ENCODE results near the gene SEPTIN7. TPM values are rescaled to one million over a fixed set of nuclear protein-coding genes. Genes with fewer than 3 reads are reported as not detected.
"Not testable (repeated sequence)": the region's sequence is repeated elsewhere in the genome, so short reads cannot be mapped to it uniquely, and the experiment has no call there.

SEPTIN7 gene
- total RNA-seq, 1 donor from 2014 or later = 361 TPM

DNA sequence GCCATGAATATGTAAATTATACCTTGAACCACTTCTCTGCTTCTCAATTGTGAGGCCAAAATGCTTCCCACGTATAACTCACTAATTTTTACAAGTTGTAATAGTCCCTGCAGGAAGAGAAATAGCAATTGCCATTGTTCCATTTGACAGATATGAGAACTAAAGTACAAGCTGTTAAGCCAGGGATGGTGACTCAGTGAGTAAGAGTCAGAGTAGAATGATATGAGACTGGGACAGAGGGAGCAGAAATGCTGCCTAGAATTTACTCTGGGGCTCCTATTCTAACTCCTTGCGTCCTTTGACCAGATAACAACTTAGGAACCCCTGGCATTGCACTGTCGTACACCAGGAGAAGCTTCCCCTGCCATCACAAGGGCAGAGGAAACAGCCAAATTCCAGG lies 45.1 kb upstream of the SEPTIN7 start:
- H3K9me3 Mint-ChIP-seq (ENCODE audit: unreplicated experiment) = no peaks in the 10 kb centered on the region
- H3K27me3 Mint-ChIP-seq (ENCODE audit: unreplicated experiment) = peaks cover 2% of the 10 kb centered on the region
- H3K36me3 Mint-ChIP-seq (ENCODE audit: low read depth, unreplicated experiment) = no peaks in the 10 kb centered on the region
- no peak overlapping the region for H3K4me3 Mint-ChIP-seq (ENCODE audit: unreplicated experiment)
- DNase-seq (ENCODE audit: low spot score) = no peak
- no peak for TF ChIP-seq CTCF (IDR thresholded peaks at IDR 0.05; ENCODE audit: unreplicated experiment)
- no peak overlapping the region for H3K27ac Mint-ChIP-seq (ENCODE audit: unreplicated experiment)
- H3K4me1 Mint-ChIP-seq (ENCODE audit: unreplicated experiment) = peaks cover 4% of the 10 kb centered on the region

- H3K27me3 Mint-ChIP-seq (ENCODE audit: unreplicated experiment); H3K4me3 Mint-ChIP-seq (ENCODE audit: unreplicated experiment); DNase-seq (ENCODE audit: low spot score); H3K9me3 Mint-ChIP-seq (ENCODE audit: unreplicated experiment); H3K27ac Mint-ChIP-seq (ENCODE audit: unreplicated experiment); H3K4me1 Mint-ChIP-seq (ENCODE audit: unreplicated experiment); H3K36me3 Mint-ChIP-seq (ENCODE audit: low read depth, unreplicated experiment): not testable (repeated sequence)
These were observed 44.4 kb upstream of the SEPTIN7 start for GRCh38 chr7:35756453-35756852.

DNA sequence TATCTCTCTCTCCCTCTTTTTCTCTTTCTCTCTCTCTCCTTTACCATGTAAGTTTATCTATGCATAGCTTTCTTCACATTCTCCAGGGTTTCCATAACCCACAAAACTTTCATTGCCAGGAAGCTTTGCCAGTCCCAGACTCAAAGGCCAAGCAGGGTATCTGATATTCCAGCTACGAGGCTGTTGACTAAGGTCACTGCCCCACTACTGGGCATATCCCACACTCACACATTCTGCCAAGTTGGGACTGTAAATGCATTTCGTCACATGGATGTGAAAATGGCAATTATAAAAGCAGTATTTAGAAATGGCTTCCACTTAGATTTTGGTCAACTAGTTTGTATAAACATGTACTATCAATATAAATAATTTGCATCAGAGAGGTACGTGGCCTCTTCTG lies 43.3 kb upstream of the SEPTIN7 start:
- no peaks in the 10 kb centered on the region for H3K36me3 Mint-ChIP-seq (ENCODE audit: low read depth, unreplicated experiment)
- peaks cover 2% of the 10 kb centered on the region for H3K27me3 Mint-ChIP-seq (ENCODE audit: unreplicated experiment)

GRCh38 chr7:35758421-35758820 lies 42.4 kb upstream of the SEPTIN7 start:
- H3K27ac Mint-ChIP-seq (ENCODE audit: unreplicated experiment) = no peak overlapping the region
- DNase-seq (ENCODE audit: low spot score) = peak; percentile 15
- no peak overlapping the region for H3K4me3 Mint-ChIP-seq (ENCODE audit: unreplicated experiment)
- peaks cover 4% of the 10 kb centered on the region for H3K4me1 Mint-ChIP-seq (ENCODE audit: unreplicated experiment)
- peaks cover 2% of the 10 kb centered on the region for H3K27me3 Mint-ChIP-seq (ENCODE audit: unreplicated experiment)
- no peaks in the 10 kb centered on the region for H3K9me3 Mint-ChIP-seq (ENCODE audit: unreplicated experiment)
- TF ChIP-seq CTCF (IDR thresholded peaks at IDR 0.05; ENCODE audit: unreplicated experiment) = no peak
- no peaks in the 10 kb centered on the region for H3K36me3 Mint-ChIP-seq (ENCODE audit: low read depth, unreplicated experiment)

More for the DNA sequence above, 43.3 kb upstream of the SEPTIN7 start:
- TF ChIP-seq CTCF (IDR thresholded peaks at IDR 0.05; ENCODE audit: unreplicated experiment) = no peak
- Mint-ChIP-seq H3K4me3 (ENCODE audit: unreplicated experiment) (no peak overlapping the region), H3K27ac (ENCODE audit: unreplicated experiment) (no peak overlapping the region), H3K4me1 (ENCODE audit: unreplicated experiment) (peaks cover 4% of the 10 kb centered on the region), H3K9me3 (ENCODE audit: unreplicated experiment) (no peaks in the 10 kb centered on the region)
- DNase-seq (ENCODE audit: low spot score) = no peak

- Mint-ChIP-seq H3K9me3 (ENCODE audit: unreplicated experiment) (no peaks in the 10 kb centered on the region), H3K36me3 (ENCODE audit: low read depth, unreplicated experiment) (no peaks in the 10 kb centered on the region), H3K27me3 (ENCODE audit: unreplicated experiment) (peaks cover 2% of the 10 kb centered on the region), H3K4me1 (ENCODE audit: unreplicated experiment) (peaks cover 4% of the 10 kb centered on the region), H3K4me3 (ENCODE audit: unreplicated experiment) (no peak overlapping the region), H3K27ac (ENCODE audit: unreplicated experiment) (no peak overlapping the region)
- TF ChIP-seq CTCF (IDR thresholded peaks at IDR 0.05; ENCODE audit: unreplicated experiment) = no peak
- no peak for DNase-seq (ENCODE audit: low spot score)
These were observed 40.6 kb upstream of the SEPTIN7 start for GRCh38 chr7:35760143-35760745.
